Astrocyte (in vitro differentiated cells and primary cell): Measurements from ENCODE around the gene STAC2.

ENCODE experiments used
- CTCF ChIP-seq: IDR thresholded peaks from 2 replicates; pipeline ENCODE4 v1.5.1; 2011; ENCODE audit warnings: low read depth, mild to moderate bottlenecking, inconsistent platforms, low read length, moderate library complexity; ENCODE audit not compliant: insufficient read depth
- EZH2 ChIP-seq: IDR thresholded peaks from 2 replicates; pipeline ENCODE4 v1.6.1; 2012; ENCODE audit warnings: mild to moderate bottlenecking, low read length, inconsistent platforms; ENCODE audit not compliant: insufficient read depth

DNA sequence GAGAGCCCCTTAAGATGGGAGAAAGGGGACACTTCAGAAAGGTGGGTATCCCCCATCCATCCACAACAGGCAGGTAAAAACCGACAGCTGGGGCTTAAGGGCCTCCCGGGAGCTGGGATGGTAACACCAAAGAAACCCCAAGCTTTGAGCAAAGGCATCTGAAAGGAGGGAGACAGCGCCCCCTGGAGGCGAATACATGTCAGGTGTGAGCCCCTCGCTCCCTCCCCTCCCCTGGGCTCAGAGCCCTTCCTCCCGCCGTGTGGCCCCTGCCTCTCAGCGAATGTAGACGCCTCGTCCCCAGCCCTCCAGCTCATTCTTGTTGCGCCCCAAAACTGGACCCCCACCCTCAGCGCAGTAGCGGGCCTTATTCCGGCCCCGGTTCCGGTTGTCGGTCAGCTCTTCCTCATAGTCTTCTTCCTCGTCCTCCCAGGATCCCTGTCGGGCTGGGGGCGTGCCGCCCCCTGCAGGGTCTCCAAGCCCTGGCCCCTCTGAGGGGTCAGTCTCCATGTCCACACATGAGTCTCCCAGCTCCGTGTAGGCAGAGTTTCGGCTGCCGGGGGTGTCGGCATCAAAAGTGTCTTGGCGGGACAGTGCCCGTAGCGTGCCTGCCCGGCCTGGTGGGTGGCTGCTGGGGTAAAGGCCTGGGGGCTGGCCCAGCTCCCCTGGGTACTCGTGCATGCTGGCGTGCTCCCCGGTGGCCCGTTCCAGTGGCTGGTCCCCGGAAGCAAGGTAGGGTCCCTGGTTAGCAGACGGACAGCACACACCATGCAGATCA lies 50.6 kb downstream of the STAC2 start:
- TF ChIP-seq CTCF, result peak; percentile 60
- no peak for TF ChIP-seq EZH2
